Spinal cord (tissue), 10 donors: ENCODE measurements around the gene MPST. TPM values are rescaled to one million over a fixed set of nuclear protein-coding genes. Genes with fewer than 3 reads are reported as not detected.

Experiments used
- DNase-seq, 6 donors: peaks; one replicate each; pipeline versions ENCODE4 v3.0.0 to v3.0.0-alpha.2; 2013 to 2015; ENCODE audit warnings: low spot score in 6 of 6, low read depth in 4 of 6
- H3K27ac ChIP-seq: one replicate; pipeline ENCODE4 v1.5.1; 2013; ENCODE audit warnings: low read depth, low read length, control low read depth
- H3K27me3 ChIP-seq: one replicate; pipeline ENCODE4 v1.6.1; 2013; ENCODE audit warnings: low read length; ENCODE audit not compliant: control insufficient read depth, insufficient read depth
- H3K36me3 ChIP-seq: one replicate; pipeline ENCODE4 v1.6.1; 2013; ENCODE audit warnings: low read length; ENCODE audit not compliant: control insufficient read depth, insufficient read depth
- H3K4me1 ChIP-seq: one replicate; pipeline ENCODE4 v1.6.1; 2013; ENCODE audit warnings: low read length; ENCODE audit not compliant: control insufficient read depth, insufficient read depth
- H3K4me3 ChIP-seq: one replicate; pipeline ENCODE4 v1.5.1; 2013; ENCODE audit warnings: low read depth, low read length, control low read depth
- H3K9me3 ChIP-seq: one replicate; pipeline ENCODE4 v1.6.1; 2013; ENCODE audit warnings: low read length; ENCODE audit not compliant: control insufficient read depth, insufficient read depth
- WGBS: methylation state at CpG from one replicate; pipeline ENCODE4 v1.1.5; 2013; ENCODE audit warnings: missing lambda C conversion rate; ENCODE audit not compliant: insufficient coverage; 5-methylcytosine and 5-hydroxymethylcytosine counted together
- polyA plus RNA-seq, 2 donors: library from polyadenylated mRNA; unstranded; fragments of 120-200 nt; gene quantifications; one replicate each; pipeline ENCODE4 v1.2.1, GENCODE V29; 2013; ENCODE audit not compliant: insufficient read length in 2 of 2
- total RNA-seq, 2 donors: library from RNA; depleted of rRNA in 1 of 2; stranded (reverse); fragments of 120-200 nt in 1 of 2; fragments of >200 nt in 1 of 2; gene quantifications; one replicate each; pipeline versions ENCODE4 v1.2.3 to v1.2.4, GENCODE V29; 2013 to 2014
- donor health status: healthy.

MPST gene
- total and polyA plus RNA-seq, 4 donors, result 20.1 to 65.1 (median 47.5) TPM

DNA sequence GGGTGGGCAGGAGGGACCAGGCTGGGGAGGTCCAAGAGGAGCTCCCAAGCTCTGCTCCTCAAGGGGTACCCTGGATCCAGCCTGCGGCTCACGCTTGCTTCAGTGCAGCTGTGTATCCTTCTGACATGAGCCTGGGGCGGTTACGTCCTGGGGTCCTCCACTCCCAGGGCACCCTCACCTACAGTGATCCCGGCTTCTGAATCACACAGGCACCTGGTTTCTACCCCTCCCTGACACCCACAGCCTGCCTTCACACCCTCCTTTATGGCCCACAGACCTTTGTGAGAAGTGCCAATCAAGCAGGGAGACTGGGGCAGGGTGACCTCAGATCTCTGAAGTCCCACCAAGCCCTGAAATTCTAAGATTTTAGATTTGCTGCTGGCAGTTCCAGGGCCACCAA, 1.5 kb downstream of the MPST start:
- H3K4me3 ChIP-seq, result no peak overlapping the region
- WGBS, result 87% methylated on average over 3 of the region's 5 CpGs
- peaks cover 35% of the 10 kb centered on the region for H3K36me3 ChIP-seq
- H3K27ac ChIP-seq, result no peak overlapping the region
- no peak for DNase-seq
- H3K27me3 ChIP-seq, result no peaks in the 10 kb centered on the region
- H3K9me3 ChIP-seq, result no peaks in the 10 kb centered on the region
- H3K4me1 ChIP-seq, result peaks cover 59% of the 10 kb centered on the region

DNA sequence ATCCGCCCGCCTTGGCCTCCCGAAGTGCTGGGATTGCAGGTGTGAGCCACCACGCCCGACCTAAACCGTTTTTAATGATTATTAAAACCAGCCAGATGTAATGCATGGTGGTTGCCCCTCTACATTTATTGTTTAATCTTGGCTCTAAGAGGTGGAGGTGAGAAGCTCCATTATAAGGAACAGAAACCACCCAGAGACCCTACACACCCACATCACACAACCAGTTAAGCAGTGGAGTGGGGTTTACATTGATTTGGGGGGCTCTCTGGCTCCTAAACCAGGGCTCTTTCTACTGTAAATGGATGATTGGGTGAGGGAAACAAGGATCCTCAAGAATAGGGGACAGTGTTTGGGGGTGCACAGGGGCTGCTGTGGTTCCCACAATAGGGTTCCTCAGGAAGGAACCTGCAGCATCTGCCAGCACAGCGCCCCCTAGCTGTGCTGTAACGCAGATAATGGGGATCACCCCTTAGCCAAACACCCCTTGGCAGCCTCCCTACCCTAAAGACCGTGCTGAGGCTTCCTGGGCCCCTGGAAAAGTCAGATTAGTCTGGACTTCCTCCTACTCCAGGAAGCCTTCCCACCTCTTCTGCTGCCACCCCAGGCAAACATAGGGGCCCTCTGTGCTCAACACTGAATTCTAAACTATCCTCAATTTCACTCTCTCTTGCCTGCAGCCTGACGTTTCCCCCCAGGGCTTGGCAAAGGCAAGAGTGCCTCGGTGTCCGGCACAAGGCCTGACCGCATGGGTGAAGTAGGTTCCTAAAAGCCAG, 2.4 kb downstream of the MPST start:
- H3K27ac ChIP-seq, result no peak overlapping the region
- DNase-seq, result peak in 2 of 6 donors; percentile 48 to 51
- peaks cover 53% of the 10 kb centered on the region for H3K4me1 ChIP-seq
- no peak overlapping the region for H3K4me3 ChIP-seq
- WGBS, result 72% methylated on average over 12 of the region's 13 CpGs
- peaks cover 43% of the 10 kb centered on the region for H3K36me3 ChIP-seq
- H3K27me3 ChIP-seq, result no peaks in the 10 kb centered on the region
- no peaks in the 10 kb centered on the region for H3K9me3 ChIP-seq

DNA sequence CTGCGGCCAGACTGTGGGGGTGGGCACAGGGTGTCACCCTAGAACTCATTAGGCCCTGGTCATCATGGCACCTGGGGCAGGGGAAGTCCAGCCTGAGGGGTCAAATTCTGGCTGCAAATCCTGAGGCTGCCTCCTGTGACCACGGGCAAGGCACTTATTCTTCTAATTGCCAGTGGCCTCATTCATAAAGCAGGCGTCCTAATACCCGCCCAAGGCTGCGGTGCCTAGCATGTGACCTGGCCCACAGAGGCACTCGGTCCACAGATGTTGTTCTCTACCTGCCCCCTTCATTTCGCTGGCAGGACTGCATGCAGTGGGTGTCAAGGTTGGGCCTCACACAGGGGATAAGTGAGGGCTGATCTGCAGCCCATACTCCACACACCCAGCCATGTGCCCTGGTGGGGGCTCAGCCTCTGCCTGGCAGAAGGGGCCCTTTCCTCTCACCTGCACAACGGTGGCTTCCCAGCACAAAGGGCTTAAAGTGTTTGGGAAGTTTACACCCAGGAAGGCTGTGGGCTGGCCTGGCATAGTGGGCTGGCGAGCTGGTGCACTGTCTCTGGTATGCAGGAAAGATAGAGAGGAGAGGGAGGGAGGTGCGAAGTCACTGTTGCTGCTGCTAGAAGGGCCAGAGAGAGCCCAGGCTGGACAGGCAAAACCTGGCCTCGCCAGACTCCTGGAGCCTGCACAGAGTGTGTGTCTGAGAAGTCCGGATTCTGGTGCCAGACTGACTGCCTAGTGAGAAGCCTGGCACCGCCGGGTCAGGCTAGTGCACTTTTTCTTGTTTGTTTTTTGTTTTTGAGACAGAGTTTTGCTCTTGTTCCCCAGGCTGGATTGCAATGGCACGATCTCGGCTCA, 3.2 kb downstream of the MPST start:
- Histone ChIP-seq H3K9me3 (no peaks in the 10 kb centered on the region), H3K4me1 (peaks cover 45% of the 10 kb centered on the region), H3K4me3 (no peak overlapping the region), H3K27me3 (no peaks in the 10 kb centered on the region), H3K36me3 (peaks cover 47% of the 10 kb centered on the region), H3K27ac (no peak overlapping the region)
- WGBS, result 82% methylated on average over 15 of the region's 16 CpGs
- no peak for DNase-seq

GRCh38 chr22:37023743-37024338, 4.3 kb downstream of the MPST start:
- whole genome bisulfite sequencing, result 91% methylated on average over 31 of the region's 34 CpGs
- Histone ChIP-seq H3K4me1 (peaks cover 34% of the 10 kb centered on the region), H3K4me3 (no peak overlapping the region), H3K9me3 (no peaks in the 10 kb centered on the region), H3K27ac (no peak overlapping the region), H3K27me3 (no peaks in the 10 kb centered on the region), H3K36me3 (peaks cover 42% of the 10 kb centered on the region)
- DNase-seq, result no peak

DNA sequence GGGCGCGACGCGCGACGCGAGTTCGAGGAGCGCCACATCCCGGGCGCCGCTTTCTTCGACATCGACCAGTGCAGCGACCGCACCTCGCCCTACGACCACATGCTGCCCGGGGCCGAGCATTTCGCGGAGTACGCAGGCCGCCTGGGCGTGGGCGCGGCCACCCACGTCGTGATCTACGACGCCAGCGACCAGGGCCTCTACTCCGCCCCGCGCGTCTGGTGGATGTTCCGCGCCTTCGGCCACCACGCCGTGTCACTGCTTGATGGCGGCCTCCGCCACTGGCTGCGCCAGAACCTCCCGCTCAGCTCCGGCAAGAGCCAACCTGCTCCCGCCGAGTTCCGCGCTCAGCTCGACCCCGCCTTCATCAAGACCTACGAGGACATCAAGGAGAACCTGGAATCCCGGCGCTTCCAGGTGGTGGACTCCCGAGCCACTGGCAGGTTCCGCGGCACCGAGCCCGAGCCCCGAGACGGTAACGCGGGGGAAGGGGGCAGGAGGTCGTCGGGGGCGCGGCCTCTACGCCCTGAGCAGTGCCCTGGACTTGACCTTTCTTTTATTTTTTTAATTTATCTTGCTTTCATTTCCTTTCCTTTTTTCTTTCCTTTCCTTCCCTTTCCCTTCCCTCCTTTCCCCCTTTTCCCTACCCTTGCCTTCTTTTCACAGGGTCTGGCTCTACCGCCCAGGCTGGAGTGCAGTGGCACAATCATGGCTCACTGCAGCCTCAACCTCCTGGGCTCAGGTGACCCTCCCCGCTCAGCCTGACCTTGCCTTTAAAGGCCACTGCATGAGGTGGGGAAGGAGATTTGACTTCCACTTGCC, 5.0 kb downstream of the MPST start:
- Histone ChIP-seq H3K36me3 (peaks cover 48% of the 10 kb centered on the region), H3K27me3 (no peaks in the 10 kb centered on the region), H3K4me1 (peaks cover 32% of the 10 kb centered on the region), H3K4me3 (no peak overlapping the region), H3K27ac (no peak overlapping the region), H3K9me3 (no peaks in the 10 kb centered on the region)
- DNase-seq, result no peak
- WGBS, result 91% methylated on average over 70 of the region's 71 CpGs

DNA sequence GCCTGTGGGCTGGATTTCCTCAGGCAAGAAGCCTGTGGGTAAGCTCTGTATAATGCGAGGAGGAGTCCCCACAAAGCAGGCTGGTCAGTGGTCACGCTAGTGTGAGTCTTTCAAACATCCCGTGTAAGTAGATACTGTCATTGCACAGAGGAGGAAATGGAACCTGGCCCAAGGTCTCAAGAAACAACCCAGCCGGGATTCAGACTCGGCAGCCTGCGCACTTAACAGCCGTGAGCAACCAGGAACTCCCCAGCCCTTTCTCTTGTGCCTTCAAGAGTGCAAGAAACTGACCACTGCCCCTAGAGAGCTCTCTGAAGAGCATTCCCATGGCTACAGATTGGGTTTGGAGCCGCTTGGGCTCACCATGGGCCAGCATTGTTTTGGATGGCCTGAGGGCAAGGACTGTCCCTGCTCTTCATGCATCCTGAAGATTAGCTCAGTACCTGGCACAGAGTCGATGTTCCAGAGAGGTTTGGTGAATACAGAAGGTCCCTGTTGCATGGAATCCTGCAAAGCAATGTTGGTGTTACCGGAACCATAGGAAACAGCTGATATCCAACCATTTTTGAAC, 6.0 kb downstream of the MPST start:
- WGBS, result 96% methylated on average over 7 of the region's 10 CpGs
- H3K27me3 ChIP-seq, result no peaks in the 10 kb centered on the region
- H3K9me3 ChIP-seq, result no peaks in the 10 kb centered on the region
- H3K36me3 ChIP-seq, result peaks cover 59% of the 10 kb centered on the region
- no peak overlapping the region for H3K27ac ChIP-seq
- no peak for DNase-seq
- H3K4me3 ChIP-seq, result no peak overlapping the region
- peaks cover 27% of the 10 kb centered on the region for H3K4me1 ChIP-seq

- Histone ChIP-seq H3K4me3 (no peak overlapping the region), H3K27ac (no peak overlapping the region), H3K36me3 (peaks cover 63% of the 10 kb centered on the region), H3K4me1 (peaks cover 20% of the 10 kb centered on the region), H3K27me3 (no peaks in the 10 kb centered on the region), H3K9me3 (no peaks in the 10 kb centered on the region)
- no peak for DNase-seq
- WGBS, result 89% methylated on average over 4 of the region's 5 CpGs
These were observed 6.8 kb downstream of the MPST start for GRCh38 chr22:37026325-37026724.

GRCh38 chr22:37027556-37027955, 8.0 kb downstream of the MPST start:
- Histone ChIP-seq H3K4me3 (no peak overlapping the region), H3K27ac (no peak overlapping the region), H3K9me3 (no peaks in the 10 kb centered on the region), H3K36me3 (peaks cover 63% of the 10 kb centered on the region), H3K27me3 (no peaks in the 10 kb centered on the region), H3K4me1 (peaks cover 10% of the 10 kb centered on the region)
- no peak for DNase-seq
- 82% methylated on average over 5 of the region's 7 CpGs for WGBS
